Daoy (cell line): Measurements from ENCODE around the gene ACLY. TPM values are rescaled to one million over a fixed set of nuclear protein-coding genes. Genes with fewer than 3 reads are reported as not detected.
"Not testable (repeated sequence)": the region's sequence is repeated elsewhere in the genome, so short reads cannot be mapped to it uniquely, and the experiment has no call there.

Source experiments
- DNase-seq: peaks from one replicate; pipeline ENCODE4 v3.0.0-alpha.2; 2015; ENCODE audit warnings: low read depth
- total RNA-seq: library from RNA; depleted of rRNA; stranded (reverse); fragments of >200 nt; shearing (Covaris generic); gene quantifications from 2 replicates; pipeline ENCODE4 v1.2.3, GENCODE V29; 2014

The ACLY gene
- total RNA-seq, 1 experiment from 2014 or later = 124 TPM

DNA sequence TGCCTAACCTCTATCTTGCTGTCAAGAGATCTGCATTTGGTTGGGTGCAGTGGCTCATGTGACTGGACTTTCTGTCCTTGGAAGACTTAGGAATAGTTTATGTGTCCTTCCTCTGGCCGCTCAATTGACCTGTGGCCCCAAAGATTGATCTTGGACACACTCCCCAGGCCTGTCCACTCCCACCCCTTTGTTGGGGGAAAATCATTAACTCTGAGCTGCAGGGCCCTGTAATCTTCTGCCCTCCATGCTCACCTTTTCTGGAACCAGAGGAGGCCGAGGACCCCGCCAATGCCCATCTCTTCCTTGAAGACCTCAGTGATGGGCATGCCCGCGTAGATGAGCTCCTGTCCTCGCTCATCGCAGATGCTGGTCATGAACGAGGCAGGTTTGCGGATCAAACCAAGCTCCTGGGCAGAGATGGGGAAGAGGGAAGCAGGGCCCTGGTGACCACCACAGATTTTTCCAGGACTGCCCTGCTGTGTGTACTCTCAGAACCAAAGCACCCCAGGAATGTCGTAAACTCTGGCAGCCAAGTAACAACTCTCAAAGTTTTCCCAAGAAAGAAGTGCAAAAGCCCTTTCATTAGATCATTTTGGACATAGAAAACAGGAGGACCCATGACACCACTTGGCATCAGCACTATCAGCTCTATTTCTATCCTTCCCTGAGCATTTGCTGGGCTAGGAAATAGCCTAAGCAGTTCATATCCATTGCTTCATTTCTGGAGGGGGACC, 45.0 kb downstream of the ACLY start:
- no peak for DNase-seq

DNA sequence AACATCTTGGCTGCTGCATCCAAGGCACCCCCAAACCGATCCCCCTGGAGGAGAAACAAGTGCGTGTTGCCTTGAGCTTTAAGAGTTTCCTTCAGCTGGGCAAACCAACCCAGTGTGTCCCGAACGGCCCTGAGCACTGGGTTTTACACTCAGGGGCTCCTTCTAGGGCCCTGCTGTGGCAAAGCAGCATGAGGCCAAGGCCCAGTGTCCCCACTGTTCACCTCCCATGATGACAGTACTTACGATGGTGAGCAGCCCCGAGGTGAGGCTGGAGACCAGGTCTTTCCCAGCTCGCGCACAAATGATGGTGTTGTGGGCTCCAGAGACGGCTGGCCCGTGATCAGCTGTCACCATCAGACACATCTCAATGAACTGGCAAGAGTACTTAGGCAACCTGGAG, 47.0 kb downstream of the ACLY start:
- no peak for DNase-seq

DNA sequence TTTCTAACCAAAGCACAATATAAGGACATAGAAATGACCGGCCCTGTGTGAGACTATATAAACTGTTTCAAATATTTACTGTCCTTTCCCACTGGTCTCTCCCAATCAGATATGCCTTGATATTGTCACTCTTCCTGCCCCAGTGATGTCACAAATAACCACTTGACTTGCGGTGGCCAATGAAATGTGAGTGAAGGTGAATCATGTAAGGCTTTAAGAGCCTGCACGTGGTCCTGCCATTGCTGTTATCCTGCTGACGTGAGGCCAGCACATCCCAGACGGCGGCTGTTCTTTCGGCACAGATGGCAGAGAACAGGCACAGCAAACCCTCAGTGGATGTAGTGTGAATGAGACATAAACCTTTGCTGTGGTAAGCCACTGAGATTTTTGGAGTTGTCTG, 48.1 kb downstream of the ACLY start:
- DNase-seq = no peak

- DNase-seq = no peak
Measured at GRCh38 chr17:41870097-41870496, 48.7 kb downstream of the ACLY start.

- no peak for DNase-seq
Measured at GRCh38 chr17:41869426-41869825, 49.3 kb downstream of the ACLY start.

- no peak for DNase-seq
Measured at GRCh38 chr17:41868568-41868967, 50.2 kb downstream of the ACLY start.

- DNase-seq = no peak
Measured at GRCh38 chr17:41865596-41865893, 53.2 kb downstream of the ACLY start.

DNA sequence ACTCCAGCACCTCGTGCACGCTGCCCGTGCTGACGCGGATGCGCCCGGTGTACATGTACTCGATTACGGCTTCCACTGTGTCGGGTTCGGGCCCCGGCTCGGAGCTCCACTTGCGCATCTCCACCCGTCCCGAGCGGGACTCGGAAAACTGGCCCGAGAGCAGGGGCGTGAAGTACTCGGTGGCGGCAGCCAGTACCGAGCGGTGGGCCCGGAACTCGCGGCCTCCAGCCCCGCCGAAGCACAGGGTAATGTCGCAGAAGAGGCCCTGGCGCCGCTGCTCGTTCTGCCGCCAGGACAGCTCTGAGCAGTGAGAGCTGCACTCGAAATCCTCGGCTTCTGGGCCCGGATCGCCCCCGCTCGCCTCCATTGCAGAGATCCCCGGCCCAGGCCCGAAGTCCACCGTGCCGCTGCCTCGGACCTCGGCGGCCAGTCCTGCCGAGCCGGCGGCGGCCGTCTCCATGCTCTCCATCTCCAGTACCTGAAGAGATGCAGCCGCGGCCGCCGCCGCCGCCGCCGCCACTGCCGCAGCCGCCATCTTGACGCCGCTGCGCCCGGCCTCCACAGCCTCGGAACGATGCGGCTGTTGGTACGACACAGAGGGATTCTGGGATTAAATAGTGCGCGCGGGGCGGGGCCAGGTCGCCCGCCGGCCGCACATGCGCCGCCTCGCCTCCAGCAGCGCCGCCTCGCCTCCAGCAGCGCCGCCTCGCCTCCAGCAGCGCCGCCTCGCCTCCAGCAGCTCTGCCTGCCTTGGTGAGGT, 53.7 kb downstream of the ACLY start, which contains the start of gene KLHL11:
Gene KLHL11, minus strand, starts transcription at position 588 of the 760 bp plus-strand sequence. Its CDS starts 53 bp downstream, at position 535.
- peak; percentile 95 for DNase-seq

- no peak for DNase-seq
Measured at GRCh38 chr17:41864498-41864835, 54.3 kb downstream of the ACLY start.

DNA sequence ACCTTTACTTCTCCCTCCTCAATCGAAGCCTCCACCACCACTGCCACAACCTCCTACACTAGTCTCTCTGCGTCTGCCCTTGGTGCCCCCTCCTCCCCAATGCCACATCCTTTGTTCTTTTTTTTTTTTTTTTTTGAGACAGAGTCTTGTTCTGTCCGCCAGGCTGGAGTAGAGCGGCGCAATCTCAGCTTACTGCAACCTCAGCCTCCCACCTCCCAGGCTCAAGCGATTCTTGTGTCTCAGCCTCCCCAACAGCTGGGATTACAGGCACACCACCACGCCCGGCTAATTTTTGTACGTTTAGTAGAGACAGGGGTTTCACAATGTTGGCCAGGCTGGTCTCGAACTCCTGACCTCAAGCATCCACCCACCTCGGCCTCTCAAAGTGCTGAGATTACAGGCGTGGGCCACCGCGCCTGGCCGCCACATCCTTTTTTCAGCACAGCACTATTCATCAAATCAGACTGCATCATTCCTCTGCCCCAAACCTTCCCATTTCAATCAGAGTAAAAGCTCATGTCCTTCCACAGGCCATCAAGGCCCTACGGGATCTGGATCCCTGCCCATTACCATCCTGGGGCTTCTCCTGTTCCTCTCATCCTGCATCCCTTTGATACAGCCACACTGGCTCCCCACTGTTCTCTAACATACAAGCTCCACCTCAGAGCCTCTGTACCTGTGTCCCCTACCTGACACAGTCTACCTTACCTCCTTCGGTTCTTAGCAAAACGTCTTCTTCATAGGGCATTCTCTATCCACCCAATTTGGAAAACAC, 55.5 kb downstream of the ACLY start:
- no peak for DNase-seq

DNA sequence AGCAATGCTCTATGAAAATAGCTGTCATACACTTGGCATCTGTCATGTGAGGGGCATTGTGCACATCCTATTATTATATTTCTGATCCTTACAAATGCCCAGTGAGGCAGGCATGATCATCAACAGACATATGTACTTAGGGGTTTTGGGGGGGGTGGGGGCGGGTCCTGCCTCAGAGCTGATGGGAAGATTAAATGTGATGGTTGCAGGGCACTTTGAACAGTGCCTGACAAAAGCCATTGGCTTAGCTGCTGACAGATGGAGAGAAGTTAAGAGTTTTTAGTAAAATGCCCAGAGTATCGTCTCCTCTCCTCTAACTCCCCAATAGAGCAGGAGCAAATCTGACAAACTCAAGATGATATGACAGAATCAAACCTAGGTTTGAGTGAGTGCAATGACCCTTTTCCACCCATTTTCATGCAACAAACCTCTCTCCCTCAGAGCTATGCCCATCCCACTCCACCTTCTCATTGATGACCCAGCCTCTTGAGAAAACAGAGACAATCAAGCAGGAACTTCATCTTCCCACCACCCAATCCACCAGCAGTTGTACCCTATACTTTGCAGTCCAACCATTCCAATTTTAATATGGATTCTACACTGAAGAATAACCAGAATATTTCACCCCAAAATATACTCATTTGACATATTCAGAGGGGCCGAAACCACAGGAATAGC, 58.4 kb downstream of the ACLY start:
- no peak for DNase-seq

DNA sequence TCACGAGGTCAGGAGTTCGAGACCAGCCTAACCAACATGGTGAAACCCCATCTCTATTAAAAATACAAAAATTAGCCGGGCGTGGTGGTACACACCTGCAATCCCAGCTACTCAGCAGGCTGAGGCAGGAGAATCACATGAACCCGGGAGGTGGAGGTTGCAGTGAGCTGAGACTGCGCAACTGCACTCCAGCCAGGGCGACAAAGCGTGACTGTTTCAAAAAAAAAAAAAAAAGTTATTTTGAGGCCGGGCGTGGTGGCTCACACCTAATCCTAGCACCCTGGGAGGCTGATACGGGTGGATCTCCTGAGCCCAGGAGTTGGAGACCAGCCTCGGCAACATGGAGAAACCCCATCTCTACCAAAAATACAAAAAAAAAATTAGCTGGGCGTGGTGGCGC, 67.4 kb downstream of the ACLY start:
- DNase-seq = not testable (repeated sequence)

GRCh38 chr17:41849251-41849990, 69.3 kb downstream of the ACLY start:
- no peak for DNase-seq

DNA sequence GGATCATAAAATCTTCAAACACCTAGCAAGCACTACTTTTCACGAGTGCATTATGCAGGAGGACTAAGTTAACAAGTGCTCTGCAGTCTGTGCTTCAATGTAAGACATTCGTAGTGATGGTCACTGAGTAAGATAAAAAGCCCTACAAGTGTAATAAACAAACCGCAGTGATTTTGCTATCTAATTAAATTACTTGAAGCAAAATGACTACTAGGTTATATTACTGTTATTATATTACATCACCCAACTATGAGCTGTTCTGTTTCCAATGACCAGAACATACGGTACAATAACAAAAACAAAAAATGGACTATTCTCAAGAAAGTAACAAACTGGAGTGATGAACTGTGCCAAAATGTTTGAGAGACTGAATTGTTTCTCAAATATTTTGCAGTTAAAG, 70.0 kb downstream of the ACLY start:
- no peak for DNase-seq

DNA sequence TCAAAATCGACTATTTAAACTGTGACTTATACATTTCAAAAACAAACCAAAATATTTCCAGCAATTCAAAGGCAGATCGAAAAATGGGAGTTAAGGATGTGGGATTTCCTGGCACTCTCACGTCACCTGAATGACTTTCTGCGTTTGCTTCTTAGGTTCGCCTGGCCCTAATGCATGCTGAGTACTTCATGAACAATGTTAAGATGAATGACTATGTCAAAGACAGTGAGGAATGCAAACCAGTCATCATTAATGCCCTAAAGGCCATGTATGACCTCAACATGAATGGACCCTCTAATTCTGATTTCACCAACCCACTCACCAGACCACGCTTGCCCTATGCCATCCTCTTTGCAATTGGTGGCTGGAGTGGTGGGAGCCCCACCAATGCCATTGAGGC, 73.8 kb downstream of the ACLY start:
- peak; percentile 41 for DNase-seq

DNA sequence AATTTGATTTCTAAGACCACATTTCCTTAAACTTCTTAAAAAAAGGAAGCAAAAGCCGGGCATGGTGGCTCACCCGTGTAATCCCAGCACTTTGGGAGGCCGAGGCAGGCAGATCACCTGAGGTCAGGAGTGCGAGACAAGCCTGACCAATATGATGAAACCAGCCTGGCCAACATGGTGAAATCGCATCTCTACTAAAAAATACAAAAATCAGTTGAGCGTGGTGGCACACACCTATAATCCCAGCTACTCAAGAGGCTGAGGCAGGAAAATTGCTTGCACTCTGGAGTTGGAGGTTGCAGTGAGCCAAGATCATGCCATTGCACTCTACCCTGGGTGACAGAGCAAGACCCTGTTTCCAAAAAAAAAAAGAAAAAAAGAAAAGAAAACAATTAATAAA, 78.0 kb downstream of the ACLY start:
- DNase-seq = not testable (repeated sequence)

DNA sequence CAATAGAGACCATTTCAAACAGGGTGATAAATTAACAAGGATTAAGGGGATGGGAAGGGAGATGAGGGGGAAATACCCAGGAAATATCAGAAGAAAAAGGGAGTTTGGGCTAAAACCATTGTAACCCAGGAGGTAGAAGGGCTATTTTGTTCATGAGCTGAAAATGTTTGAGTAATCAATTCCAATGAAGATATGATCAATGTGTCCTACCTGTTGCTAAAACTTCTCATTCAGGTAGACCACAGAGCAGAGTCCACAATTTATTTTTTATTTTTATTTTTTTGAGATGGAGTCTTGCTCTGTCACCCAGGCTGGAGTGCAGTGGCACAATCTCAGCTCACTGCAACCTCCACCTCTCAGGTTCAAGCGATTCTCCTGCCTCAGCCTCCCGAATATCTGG, 79.3 kb downstream of the ACLY start:
- not testable (repeated sequence) for DNase-seq

DNA sequence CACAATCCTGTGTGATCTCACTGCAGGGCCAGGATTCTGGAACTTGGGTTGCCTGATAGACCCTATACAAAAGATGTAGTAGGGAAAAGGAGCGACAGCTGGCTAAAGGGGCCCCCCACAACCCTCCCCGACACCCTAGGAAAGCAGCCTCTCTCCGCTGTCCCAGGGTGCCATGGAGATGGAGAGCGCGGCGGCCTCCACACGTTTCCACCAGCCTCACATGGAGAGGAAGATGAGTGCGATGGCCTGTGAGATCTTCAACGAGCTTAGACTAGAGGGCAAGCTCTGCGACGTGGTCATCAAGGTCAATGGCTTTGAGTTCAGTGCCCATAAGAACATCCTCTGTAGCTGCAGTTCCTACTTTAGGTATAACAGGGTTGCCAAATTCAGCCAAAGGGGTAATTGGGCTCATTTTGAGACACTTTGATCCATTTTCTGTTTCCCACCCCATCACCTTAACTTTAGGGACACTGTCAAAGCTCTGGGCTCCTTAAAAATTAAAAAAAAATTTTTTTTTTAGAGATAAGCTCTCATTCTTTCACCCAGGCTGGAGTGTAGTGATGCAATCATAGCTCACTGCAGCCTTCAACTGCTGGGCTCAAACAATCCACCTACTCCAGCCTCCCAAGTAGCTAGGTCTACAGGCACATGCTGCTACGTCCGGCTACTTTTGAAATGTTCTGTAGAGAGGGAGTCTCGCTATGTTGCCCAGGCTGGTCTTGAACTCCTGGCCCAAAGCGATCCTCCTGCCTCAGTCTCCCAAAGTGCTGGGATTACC, 80.8 kb downstream of the ACLY start, which contains the start of gene KLHL10:
Gene KLHL10, plus strand, starts transcription at position 65 of the 778 bp plus-strand sequence. Its CDS starts 108 bp downstream, at position 173.
- DNase-seq = no peak

DNA sequence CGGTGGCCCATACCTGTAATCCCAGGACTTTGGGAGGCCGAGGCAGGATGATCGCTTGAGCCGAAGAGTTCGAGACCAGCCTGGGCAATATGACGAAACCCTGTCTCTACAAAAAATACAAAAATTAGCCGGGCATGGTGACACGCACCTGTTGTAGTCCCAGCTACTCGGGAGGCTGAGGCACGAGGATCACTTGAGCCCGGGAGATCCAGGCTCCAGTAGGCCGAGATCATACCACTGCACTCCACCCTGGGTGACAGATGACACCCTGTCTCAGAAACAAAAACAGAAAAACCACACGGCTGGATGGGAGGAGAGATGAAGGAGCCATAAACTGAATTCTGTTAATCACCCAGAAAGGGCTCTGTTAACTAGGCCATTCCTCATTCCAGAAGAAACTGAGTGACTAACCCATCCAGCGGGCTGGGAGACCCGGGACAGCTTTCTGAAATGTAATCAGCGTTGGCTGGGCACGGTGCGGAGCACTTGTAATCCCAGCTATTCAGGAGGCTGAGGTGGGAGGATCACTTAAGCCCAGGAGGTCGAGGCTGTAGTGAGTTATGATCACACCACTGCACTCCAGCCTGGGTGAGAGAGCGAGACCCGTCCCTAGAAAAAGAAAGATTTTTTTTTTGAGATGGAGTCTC, 82.1 kb downstream of the ACLY start:
- DNase-seq = no peak
